ENCODE results near the gene CD99L2.

Gene CD99L2

GRCh38 chrX:150762258-150763165 lies 136.0 kb downstream of the CD99L2 start:
- Mint-ChIP-seq H3K4me1 (no peaks in the 10 kb centered on the region), H3K4me3 (no peak overlapping the region), H3K36me3 (ENCODE audit: low read depth) (peaks cover 3% of the 10 kb centered on the region), H3K9me3 (no peaks in the 10 kb centered on the region), H3K27me3 (no peaks in the 10 kb centered on the region), H3K27ac (no peak overlapping the region)
- ATAC-seq (no peak), DNase-seq (no peak)

- no peak overlapping the region for H3K27ac Mint-ChIP-seq
- DNase-seq (no peak), ATAC-seq (no peak)
- no peak overlapping the region for H3K4me3 Mint-ChIP-seq
- H3K36me3 Mint-ChIP-seq (ENCODE audit: low read depth): peaks cover 7% of the 10 kb centered on the region
- H3K9me3 Mint-ChIP-seq: no peaks in the 10 kb centered on the region
- H3K27me3 Mint-ChIP-seq: no peaks in the 10 kb centered on the region
- no peaks in the 10 kb centered on the region for H3K4me1 Mint-ChIP-seq
Observed at GRCh38 chrX:150761819-150762216, 136.7 kb downstream of the CD99L2 start.

- Mint-ChIP-seq H3K4me3 (no peak overlapping the region), H3K9me3 (no peaks in the 10 kb centered on the region), H3K27me3 (no peaks in the 10 kb centered on the region), H3K36me3 (ENCODE audit: low read depth) (peaks cover 4% of the 10 kb centered on the region), H3K27ac (no peak overlapping the region), H3K4me1 (no peaks in the 10 kb centered on the region)
- ATAC-seq (no peak), DNase-seq (no peak)
Observed at GRCh38 chrX:150761176-150761818, 137.2 kb downstream of the CD99L2 start.

- Mint-ChIP-seq H3K4me3 (no peak overlapping the region), H3K27me3 (no peaks in the 10 kb centered on the region), H3K27ac (no peak overlapping the region), H3K9me3 (no peaks in the 10 kb centered on the region), H3K36me3 (ENCODE audit: low read depth) (peaks cover 8% of the 10 kb centered on the region), H3K4me1 (peaks cover 4% of the 10 kb centered on the region)
- DNase-seq: no peak
- no peak for ATAC-seq
Observed at GRCh38 chrX:150759568-150760416, 138.7 kb downstream of the CD99L2 start.

- Mint-ChIP-seq H3K27me3 (no peaks in the 10 kb centered on the region), H3K36me3 (ENCODE audit: low read depth) (peaks cover 16% of the 10 kb centered on the region), H3K4me3 (no peak overlapping the region), H3K27ac (no peak overlapping the region), H3K9me3 (no peaks in the 10 kb centered on the region), H3K4me1 (peaks cover 10% of the 10 kb centered on the region)
- DNase-seq (no peak), ATAC-seq (no peak)
Observed at GRCh38 chrX:150757371-150757770, 141.1 kb downstream of the CD99L2 start.

- H3K27ac Mint-ChIP-seq: no peak overlapping the region
- no peaks in the 10 kb centered on the region for H3K27me3 Mint-ChIP-seq
- ATAC-seq: no peak
- DNase-seq: no peak
- no peak overlapping the region for H3K4me3 Mint-ChIP-seq
- H3K36me3 Mint-ChIP-seq (ENCODE audit: low read depth): peaks cover 21% of the 10 kb centered on the region
- peaks cover 10% of the 10 kb centered on the region for H3K4me1 Mint-ChIP-seq
- no peaks in the 10 kb centered on the region for H3K9me3 Mint-ChIP-seq
Observed at GRCh38 chrX:150753968-150754367, 144.5 kb downstream of the CD99L2 start.

GRCh38 chrX:150753357-150753756 lies 145.1 kb downstream of the CD99L2 start:
- no peak for DNase-seq
- no peak overlapping the region for H3K4me3 Mint-ChIP-seq
- peaks cover 10% of the 10 kb centered on the region for H3K4me1 Mint-ChIP-seq
- H3K9me3 Mint-ChIP-seq: no peaks in the 10 kb centered on the region
- no peak for ATAC-seq
- peaks cover 21% of the 10 kb centered on the region for H3K36me3 Mint-ChIP-seq (ENCODE audit: low read depth)
- H3K27me3 Mint-ChIP-seq: no peaks in the 10 kb centered on the region
- no peak overlapping the region for H3K27ac Mint-ChIP-seq

- peaks cover 20% of the 10 kb centered on the region for H3K36me3 Mint-ChIP-seq (ENCODE audit: low read depth)
- no peak overlapping the region for H3K27ac Mint-ChIP-seq
- H3K4me1 Mint-ChIP-seq: peaks cover 10% of the 10 kb centered on the region
- H3K27me3 Mint-ChIP-seq: no peaks in the 10 kb centered on the region
- DNase-seq (no peak), ATAC-seq (no peak)
- H3K4me3 Mint-ChIP-seq: no peak overlapping the region
- no peaks in the 10 kb centered on the region for H3K9me3 Mint-ChIP-seq
Observed at GRCh38 chrX:150752124-150752523, 146.3 kb downstream of the CD99L2 start.

- H3K4me3 Mint-ChIP-seq: peak overlapping the region; percentile 25
- H3K9me3 Mint-ChIP-seq: no peaks in the 10 kb centered on the region
- H3K36me3 Mint-ChIP-seq (ENCODE audit: low read depth): peaks cover 44% of the 10 kb centered on the region
- no peak for ATAC-seq
- no peaks in the 10 kb centered on the region for H3K27me3 Mint-ChIP-seq
- H3K4me1 Mint-ChIP-seq: peaks cover 18% of the 10 kb centered on the region
- DNase-seq: no peak
- peak overlapping the region; percentile 60 for H3K27ac Mint-ChIP-seq
Observed at GRCh38 chrX:150736475-150736874, 162.0 kb downstream of the CD99L2 start.

GRCh38 chrX:150731795-150732194 lies 166.7 kb downstream of the CD99L2 start:
- Mint-ChIP-seq H3K27me3 (no peaks in the 10 kb centered on the region), H3K36me3 (ENCODE audit: low read depth) (peaks cover 42% of the 10 kb centered on the region), H3K4me1 (peaks cover 21% of the 10 kb centered on the region), H3K4me3 (no peak overlapping the region), H3K27ac (peak overlapping the region; percentile 60), H3K9me3 (no peaks in the 10 kb centered on the region)
- peak; percentile 33 for DNase-seq
- peak; percentile 94 for ATAC-seq

- no peaks in the 10 kb centered on the region for H3K27me3 Mint-ChIP-seq
- no peak overlapping the region for H3K27ac Mint-ChIP-seq
- no peak for ATAC-seq
- DNase-seq: no peak
- H3K9me3 Mint-ChIP-seq: no peaks in the 10 kb centered on the region
- no peak overlapping the region for H3K4me3 Mint-ChIP-seq
- H3K36me3 Mint-ChIP-seq (ENCODE audit: low read depth): peaks cover 45% of the 10 kb centered on the region
- peaks cover 17% of the 10 kb centered on the region for H3K4me1 Mint-ChIP-seq
Observed at GRCh38 chrX:150730719-150731118, 167.7 kb downstream of the CD99L2 start.

GRCh38 chrX:150729956-150730355 lies 168.5 kb downstream of the CD99L2 start:
- Mint-ChIP-seq H3K4me3 (no peak overlapping the region), H3K27ac (no peak overlapping the region), H3K4me1 (peaks cover 13% of the 10 kb centered on the region), H3K27me3 (no peaks in the 10 kb centered on the region), H3K36me3 (ENCODE audit: low read depth) (peaks cover 41% of the 10 kb centered on the region), H3K9me3 (no peaks in the 10 kb centered on the region)
- DNase-seq (no peak), ATAC-seq (no peak)

GRCh38 chrX:150719621-150720020 lies 178.8 kb downstream of the CD99L2 start:
- Mint-ChIP-seq H3K27ac (no peak overlapping the region), H3K4me1 (peaks cover 24% of the 10 kb centered on the region), H3K36me3 (ENCODE audit: low read depth) (peaks cover 13% of the 10 kb centered on the region), H3K9me3 (no peaks in the 10 kb centered on the region), H3K27me3 (no peaks in the 10 kb centered on the region), H3K4me3 (no peak overlapping the region)
- ATAC-seq: no peak
- DNase-seq: no peak
